AG08395 (cell line): ENCODE results near the gene B4GALT6.
"Not testable (repeated sequence)": the region's sequence is repeated elsewhere in the genome, so short reads cannot be mapped to it uniquely, and the experiment has no call there.

Experiments
- DNase-seq: peaks from one replicate; pipeline ENCODE4 v3.0.0; 2012; ENCODE audit warnings: mixed read lengths, low spot score

B4GALT6 gene

GRCh38 chr18:31684279-31685096, at the start of gene B4GALT6:
Gene B4GALT6, minus strand, starts transcription at chr18:31684581. Its CDS starts 155 bp downstream, at chr18:31684426.
- peak; percentile 6 for DNase-seq

GRCh38 chr18:31731628-31732027, 47.2 kb upstream of the B4GALT6 start:
- no peak for DNase-seq

GRCh38 chr18:31729196-31729595, 44.8 kb upstream of the B4GALT6 start:
- DNase-seq = not testable (repeated sequence)

- peak; percentile 4 for DNase-seq
Measured at GRCh38 chr18:31723990-31724711, 39.8 kb upstream of the B4GALT6 start.

GRCh38 chr18:31723639-31723989, 39.2 kb upstream of the B4GALT6 start:
- no peak for DNase-seq

GRCh38 chr18:31722369-31722957, 38.1 kb upstream of the B4GALT6 start:
- peak; percentile 67 for DNase-seq

GRCh38 chr18:31721601-31722000, 37.2 kb upstream of the B4GALT6 start:
- no peak for DNase-seq

- no peak for DNase-seq
Measured at GRCh38 chr18:31720867-31721266, 36.5 kb upstream of the B4GALT6 start.

- no peak for DNase-seq
Measured at GRCh38 chr18:31719363-31720006, 35.1 kb upstream of the B4GALT6 start.

- DNase-seq = no peak
Measured at GRCh38 chr18:31718386-31718785, 34.0 kb upstream of the B4GALT6 start.

- no peak for DNase-seq
Measured at GRCh38 chr18:31716362-31716761, 32.0 kb upstream of the B4GALT6 start.

- no peak for DNase-seq
Measured at GRCh38 chr18:31711365-31712172, 27.2 kb upstream of the B4GALT6 start.

GRCh38 chr18:31710826-31711225, 26.4 kb upstream of the B4GALT6 start:
- DNase-seq = no peak

GRCh38 chr18:31707815-31708214, 23.4 kb upstream of the B4GALT6 start:
- no peak for DNase-seq

- no peak for DNase-seq
Measured at GRCh38 chr18:31702449-31702848, 18.1 kb upstream of the B4GALT6 start.

- no peak for DNase-seq
Measured at GRCh38 chr18:31701744-31702143, 17.4 kb upstream of the B4GALT6 start.

GRCh38 chr18:31700990-31701389, 16.6 kb upstream of the B4GALT6 start:
- no peak for DNase-seq

GRCh38 chr18:31697351-31698298, 13.2 kb upstream of the B4GALT6 start:
- no peak for DNase-seq

- DNase-seq = no peak
Measured at GRCh38 chr18:31695989-31696388, 11.6 kb upstream of the B4GALT6 start.

GRCh38 chr18:31694297-31694696, 9.9 kb upstream of the B4GALT6 start:
- no peak for DNase-seq
